PC-9 (cell line): Measurements from ENCODE around the gene TYRP1. TPM values are rescaled to one million over a fixed set of nuclear protein-coding genes. Genes with fewer than 3 reads are reported as not detected.

Experiments used
- BruUV-seq: library from RNA; stranded (reverse); fragments of 400-500 nt; replicated peaks from 2 replicates; lab custom pipeline; 2021; lab: Mats Ljungman, UMichigan
- CTCF ChIA-PET: fragments of 300-600 bp; sonication (Branson Sonifier 250); formaldehyde crosslinking; loops from one replicate; lab custom pipeline; 2022; ENCODE audit warnings: antibody characterized with exemption; lab: Charles Lee
- POLR2A ChIA-PET: fragments of 300-600 bp; sonication (Branson Sonifier 250); formaldehyde crosslinking; loops from one replicate; lab custom pipeline; 2022; ENCODE audit warnings: antibody characterized with exemption; ENCODE audit not compliant: unreplicated experiment; lab: Charles Lee
- DNase-seq, 2 experiments: peaks; one replicate each; pipeline versions ENCODE4 v3.0.0 to v3.0.0-alpha.2; 2015 to 2022; ENCODE audit warnings: mixed read lengths in 1 of 2
- H2AFZ ChIP-seq: fragments of 200-600 bp; sonication (generic); 2 replicates; pipeline ENCODE4 v1.8.1; 2017; ENCODE audit warnings: antibody characterized with exemption
- H3F3A ChIP-seq: fragments of 200-600 bp; sonication (generic); 2 replicates; pipeline ENCODE4 v1.8.1; 2017; ENCODE audit warnings: antibody characterized with exemption, mild to moderate bottlenecking, low read depth; ENCODE audit not compliant: insufficient read depth
- H3K27ac ChIP-seq: fragments of 200-600 bp; sonication (generic); 2 replicates; pipeline ENCODE4 v1.6.1; 2016; ENCODE audit warnings: mixed run types
- H3K27me3 ChIP-seq: fragments of 200-600 bp; sonication (generic); 2 replicates; pipeline ENCODE4 v1.6.1; 2016; ENCODE audit warnings: low read depth, mixed run types; ENCODE audit not compliant: insufficient read depth
- H3K36me3 ChIP-seq: fragments of 200-600 bp; sonication (generic); 2 replicates; pipeline ENCODE4 v1.6.1; 2016; ENCODE audit warnings: low read depth, mixed run types
- H3K4me1 ChIP-seq: fragments of 200-600 bp; sonication (generic); replicated peaks from 2 replicates; pipeline ENCODE4 v1.6.1; 2016; ENCODE audit warnings: mixed run types; ENCODE audit not compliant: insufficient read depth
- H3K4me2 ChIP-seq: fragments of 200-600 bp; sonication (generic); 2 replicates; pipeline ENCODE4 v1.6.1; 2017; ENCODE audit warnings: mixed run types
- H3K4me3 ChIP-seq: fragments of 200-600 bp; sonication (generic); 2 replicates; pipeline ENCODE4 v1.6.1; 2016; ENCODE audit warnings: mixed run types
- H3K79me2 ChIP-seq: fragments of 200-600 bp; sonication (generic); 2 replicates; pipeline ENCODE4 v1.6.1; 2017; ENCODE audit warnings: low read depth, mixed run types
- H3K9me2 ChIP-seq: fragments of 200-600 bp; sonication (generic); 2 replicates; pipeline ENCODE4 v1.8.1; 2017; ENCODE audit warnings: mild to moderate bottlenecking; ENCODE audit not compliant: insufficient read depth
- H3K9me3 ChIP-seq: fragments of 200-600 bp; sonication (generic); 2 replicates; pipeline ENCODE4 v1.8.1; 2016; ENCODE audit warnings: low read depth; ENCODE audit not compliant: insufficient read depth
- H4K20me1 ChIP-seq: fragments of 200-600 bp; sonication (generic); 2 replicates; pipeline ENCODE4 v1.8.1; 2017; ENCODE audit not compliant: insufficient read depth
- CTCF ChIP-seq: fragments of 200-600 bp; sonication (generic); conservative IDR thresholded peaks from 2 replicates; pipeline ENCODE4 v1.6.1; 2017; ENCODE audit warnings: mixed run types, antibody characterized with exemption, mild to moderate bottlenecking, moderate library complexity
- EZH2 ChIP-seq: fragments of 200-600 bp; sonication (generic); IDR thresholded peaks from 2 replicates; pipeline ENCODE4 v1.8.0; 2017; ENCODE audit warnings: antibody characterized with exemption, low read depth
- intact Hi-C: fragments of 100-400 bp; cut with micrococcal nuclease; formaldehyde crosslinking; loops from one replicate; pipeline ENCODE4 v1.10.0; 2022; ENCODE audit not compliant: unreplicated experiment
- total RNA-seq: library from RNA; stranded (reverse); gene quantifications from 2 replicates; pipeline ENCODE4 v1.2.3, GENCODE V29; 2021

TYRP1 gene
- total RNA-seq, 1 experiment from 2014 or later, result not detected

GRCh38 chr9:12689233-12689632 lies 4.0 kb upstream of the TYRP1 start:
- Histone ChIP-seq H3F3A (no peaks in the 10 kb centered on the region), H2AFZ (no peak overlapping the region), H4K20me1 (no peaks in the 10 kb centered on the region), H3K79me2 (no peaks in the 10 kb centered on the region), H3K4me3 (no peak overlapping the region), H3K9me3 (no peaks in the 10 kb centered on the region), H3K4me1 (no peaks in the 10 kb centered on the region), H3K36me3 (no peaks in the 10 kb centered on the region), H3K4me2 (no peak overlapping the region), H3K9me2 (no peaks in the 10 kb centered on the region), H3K27me3 (no peaks in the 10 kb centered on the region), H3K27ac (no peak overlapping the region)
- intact Hi-C loops, result no loop called here
- ChIA-PET CTCF (no interaction called here), POLR2A (no interaction called here)
- no peak for TF ChIP-seq EZH2
- no peak for TF ChIP-seq CTCF
- DNase-seq, result no peak
- no TSS peak for BruUV-seq

- ChIA-PET POLR2A (interaction anchor here (0.5 kb wide), 1 partner anchor 1713 kb away, joined by 4 read pairs; no protein-coding TSS in a partner anchor), CTCF (no interaction called here)
- H4K20me1 ChIP-seq, result no peaks in the 10 kb centered on the region
- H3K9me2 ChIP-seq, result no peaks in the 10 kb centered on the region
- no peaks in the 10 kb centered on the region for H3K9me3 ChIP-seq
- no peak overlapping the region for H3K27ac ChIP-seq
- no peaks in the 10 kb centered on the region for H3F3A ChIP-seq
- TF ChIP-seq CTCF (no peak), EZH2 (no peak)
- no peaks in the 10 kb centered on the region for H3K27me3 ChIP-seq
- intact Hi-C loops, result no loop called here
- no peak overlapping the region for H3K4me3 ChIP-seq
- H3K4me1 ChIP-seq, result no peaks in the 10 kb centered on the region
- BruUV-seq, result no TSS peak
- DNase-seq, result no peak
- no peak overlapping the region for H2AFZ ChIP-seq
- H3K79me2 ChIP-seq, result no peaks in the 10 kb centered on the region
- no peak overlapping the region for H3K4me2 ChIP-seq
- H3K36me3 ChIP-seq, result no peaks in the 10 kb centered on the region
Observed at GRCh38 chr9:12694013-12694412, 828 bp downstream of the TYRP1 start.

GRCh38 chr9:12695474-12695873 lies 2.3 kb downstream of the TYRP1 start:
- intact Hi-C loops, result no loop called here
- no peaks in the 10 kb centered on the region for H4K20me1 ChIP-seq
- no peaks in the 10 kb centered on the region for H3K9me3 ChIP-seq
- no peak overlapping the region for H3K27ac ChIP-seq
- no peak overlapping the region for H3K4me2 ChIP-seq
- POLR2A ChIA-PET, result no interaction called here
- no peaks in the 10 kb centered on the region for H3K79me2 ChIP-seq
- TF ChIP-seq CTCF (no peak), EZH2 (no peak)
- H3K4me1 ChIP-seq, result no peaks in the 10 kb centered on the region
- H3K9me2 ChIP-seq, result no peaks in the 10 kb centered on the region
- BruUV-seq, result no TSS peak
- H3K4me3 ChIP-seq, result no peak overlapping the region
- H3K36me3 ChIP-seq, result no peaks in the 10 kb centered on the region
- CTCF ChIA-PET, result no interaction called here
- no peaks in the 10 kb centered on the region for H3K27me3 ChIP-seq
- no peaks in the 10 kb centered on the region for H3F3A ChIP-seq
- no peak for DNase-seq
- no peak overlapping the region for H2AFZ ChIP-seq
